SW480 (cell line): Measurements from ENCODE around the gene SACM1L.
"Not testable (repeated sequence)": the region's sequence is repeated elsewhere in the genome, so short reads cannot be mapped to it uniquely, and the experiment has no call there.

ENCODE experiments used
- DNase-seq: peaks from one replicate; pipeline ENCODE4 v3.0.0-alpha.2; 2016; ENCODE audit warnings: low spot score

Gene SACM1L

GRCh38 chr3:45692866-45693265 lies 3.7 kb downstream of the SACM1L start:
- no peak for DNase-seq

- DNase-seq = no peak
These were observed 4.8 kb downstream of the SACM1L start for GRCh38 chr3:45693941-45694521.

DNA sequence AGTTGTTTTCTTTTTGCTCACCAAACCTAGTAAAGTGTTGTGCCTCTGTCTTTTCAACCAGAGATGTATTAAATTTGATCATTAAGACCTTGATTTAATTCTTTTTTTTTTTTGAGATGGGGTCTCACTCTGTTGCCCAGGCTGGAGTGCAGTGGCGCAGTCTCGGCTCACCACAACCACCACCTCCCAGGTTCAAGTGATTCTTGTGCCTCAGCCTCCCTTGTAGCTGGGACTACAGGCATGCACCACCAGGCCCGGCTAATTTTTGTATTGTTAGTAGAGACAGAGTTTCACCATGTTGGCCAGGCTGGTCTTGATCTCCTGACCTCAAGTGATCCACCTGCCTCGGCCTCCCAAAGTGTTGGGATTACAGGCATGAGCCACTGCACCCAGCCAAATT lies 6.0 kb downstream of the SACM1L start:
- not testable (repeated sequence) for DNase-seq

DNA sequence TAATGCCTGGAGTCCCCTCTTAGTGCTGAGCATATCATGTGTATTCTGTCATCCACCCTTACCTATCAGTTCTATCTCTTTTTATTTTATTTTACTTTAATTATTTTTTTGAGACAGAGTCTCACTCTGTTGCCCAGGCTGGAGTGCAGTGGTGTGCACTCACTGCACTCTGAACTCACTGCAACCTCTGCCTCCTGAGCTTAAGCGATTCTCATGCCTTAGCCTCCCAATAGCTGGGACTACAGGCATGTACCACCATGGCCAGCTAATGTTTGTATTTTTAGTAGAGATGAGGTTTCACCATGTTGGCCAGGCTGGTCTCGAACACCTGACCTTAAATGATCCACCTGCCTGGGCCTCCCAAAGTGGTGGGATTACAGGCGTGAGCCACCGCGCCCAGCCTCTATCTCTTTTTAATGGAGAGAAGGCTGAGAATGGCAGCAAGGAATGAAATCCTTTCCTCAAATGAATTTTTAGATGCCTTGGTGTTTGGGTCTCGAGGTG lies 11.4 kb downstream of the SACM1L start:
- no peak for DNase-seq

- no peak for DNase-seq
These were observed 12.1 kb downstream of the SACM1L start for GRCh38 chr3:45701172-45701867.

GRCh38 chr3:45704301-45704943 lies 15.2 kb downstream of the SACM1L start:
- no peak for DNase-seq

GRCh38 chr3:45705839-45706808 lies 16.9 kb downstream of the SACM1L start:
- no peak for DNase-seq

GRCh38 chr3:45711931-45712330 lies 22.7 kb downstream of the SACM1L start:
- DNase-seq = no peak

DNA sequence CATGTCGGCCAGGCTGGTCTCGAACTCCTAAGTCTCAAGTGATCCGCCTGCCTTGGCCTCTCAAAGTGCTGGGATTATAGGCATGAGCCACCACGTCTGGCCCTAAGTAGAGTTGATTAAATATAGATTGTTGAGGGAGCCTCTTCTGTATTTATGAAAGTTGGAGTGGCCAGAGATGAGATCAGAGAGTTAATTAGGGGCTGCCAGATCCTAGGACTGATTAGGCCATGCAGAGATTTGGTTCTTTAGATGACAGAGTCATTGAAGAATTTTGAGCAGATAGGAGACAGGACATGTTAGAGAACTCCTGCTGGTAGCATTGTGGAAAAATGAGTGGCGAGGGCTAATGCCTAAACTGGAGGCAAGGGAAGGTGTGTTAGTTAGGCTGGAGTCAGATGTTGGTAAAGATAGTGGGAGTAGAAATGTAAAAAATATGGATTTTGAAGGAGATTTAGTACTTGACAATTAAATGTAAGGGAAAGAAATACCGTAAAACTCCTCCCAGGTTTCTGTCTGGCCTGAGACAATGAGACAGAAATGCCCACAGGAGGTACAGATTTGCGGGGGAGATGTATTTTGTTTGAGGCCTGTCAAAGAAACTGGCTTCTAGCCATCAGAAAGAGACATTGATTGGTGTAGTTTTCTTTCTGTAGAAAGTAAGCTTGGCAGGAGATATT lies 23.4 kb downstream of the SACM1L start:
- DNase-seq = no peak

DNA sequence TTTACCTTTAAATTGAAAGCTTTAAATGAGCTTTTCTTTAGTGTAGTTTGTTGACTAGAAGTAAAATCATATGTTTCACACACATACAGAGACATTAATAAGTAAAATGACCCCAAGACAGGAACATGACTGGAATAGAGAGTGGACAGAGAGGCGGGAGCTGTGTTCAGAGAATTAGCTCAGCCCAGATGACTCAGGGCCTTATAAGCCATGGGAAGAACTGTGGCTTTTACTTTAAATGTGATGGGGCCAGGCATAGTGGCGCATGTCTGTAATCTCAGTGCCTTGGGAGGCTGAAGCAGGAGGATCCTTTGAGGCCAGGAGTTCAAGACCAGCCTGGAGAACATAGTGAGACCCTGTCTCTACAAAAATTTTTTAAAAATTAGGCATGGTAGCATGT lies 26.7 kb downstream of the SACM1L start:
- DNase-seq = no peak

- no peak for DNase-seq
These were observed 27.7 kb downstream of the SACM1L start for GRCh38 chr3:45716790-45717336.

- DNase-seq = no peak
These were observed 30.7 kb downstream of the SACM1L start for GRCh38 chr3:45719655-45720487.

GRCh38 chr3:45724911-45725310 lies 35.7 kb downstream of the SACM1L start:
- DNase-seq = no peak

DNA sequence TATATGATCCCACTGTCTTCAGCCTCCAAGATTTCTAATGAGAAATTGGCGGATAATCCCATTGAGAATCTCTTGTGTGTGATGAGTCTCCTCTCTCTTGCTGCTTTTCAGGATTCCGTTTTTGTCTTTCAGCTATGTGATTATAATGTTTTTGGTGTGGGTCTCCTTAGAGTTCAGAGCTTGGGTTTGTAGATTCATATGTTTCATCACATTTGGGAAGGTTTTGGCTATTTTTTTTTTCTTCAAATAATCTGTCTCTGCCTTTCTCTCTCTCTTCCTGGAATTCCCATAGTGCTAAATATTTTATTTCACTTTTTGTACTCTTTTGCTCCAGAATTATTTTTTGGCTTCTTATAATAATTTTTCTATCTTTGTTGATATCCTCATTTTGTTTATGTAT lies 40.4 kb downstream of the SACM1L start:
- DNase-seq = no peak

- DNase-seq = no peak
These were observed 41.4 kb downstream of the SACM1L start for GRCh38 chr3:45730409-45731154.

- DNase-seq = no peak
These were observed 47.5 kb downstream of the SACM1L start for GRCh38 chr3:45736707-45737106.

DNA sequence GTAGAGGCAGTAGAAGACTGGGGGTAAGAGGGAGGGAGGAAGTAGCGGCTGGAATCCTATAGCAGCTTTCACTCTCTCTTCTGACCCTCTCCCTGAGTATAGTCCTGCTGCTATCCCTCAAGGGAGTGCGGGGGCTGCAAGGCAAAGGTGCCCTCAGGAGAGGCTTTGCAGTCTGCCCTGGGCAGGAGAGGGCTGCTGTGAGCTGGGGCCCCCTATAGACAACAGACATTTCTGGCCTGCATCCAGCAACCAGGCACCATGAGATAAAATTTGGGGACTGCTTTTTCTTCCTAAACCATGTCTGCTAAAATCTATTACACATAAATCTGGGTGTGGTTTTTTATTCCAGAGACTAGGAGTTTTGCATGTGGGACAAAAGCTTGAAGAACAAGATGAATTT lies 48.0 kb downstream of the SACM1L start:
- no peak for DNase-seq

DNA sequence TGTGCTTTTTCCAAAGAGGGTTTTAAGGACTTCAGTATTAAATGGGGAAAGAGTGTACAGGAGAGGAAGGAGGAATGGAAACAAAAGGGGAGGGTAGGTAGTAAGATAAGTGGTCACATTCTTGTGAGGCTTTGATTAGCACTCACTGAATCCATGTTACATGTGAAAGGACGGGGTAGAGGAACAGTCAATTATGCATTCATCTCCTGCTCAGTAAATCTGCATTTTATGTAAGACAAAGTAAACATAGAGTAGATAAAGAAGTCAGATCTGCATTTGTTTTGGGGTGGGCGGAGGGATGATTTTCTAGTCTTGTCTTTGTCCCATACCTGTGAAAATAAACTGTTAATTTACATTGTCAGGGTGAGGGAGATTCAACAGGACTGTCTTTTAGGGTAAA lies 50.8 kb downstream of the SACM1L start:
- DNase-seq = no peak

GRCh38 chr3:45741247-45741646 lies 52.1 kb downstream of the SACM1L start:
- DNase-seq = no peak
